Lung (tissue), 12 donors: ENCODE measurements around the gene EMC6. TPM values are rescaled to one million over a fixed set of nuclear protein-coding genes. Genes with fewer than 3 reads are reported as not detected.
"Not testable (repeated sequence)": the region's sequence is repeated elsewhere in the genome, so short reads cannot be mapped to it uniquely, and the experiment has no call there.

Experiments
- ATAC-seq: fragments of 200-7000 bp; cut with Tn5 transposase; one replicate; pipeline ENCODE4 v1.9.1; 2020; ENCODE audit warnings: moderate number of reproducible peaks; ENCODE audit not compliant: insufficient read depth, low FRiP score
- DNase-seq, 3 donors: peaks; one replicate each; pipeline ENCODE4 v3.0.0-alpha.2; 2013 to 2017
- H3K27ac ChIP-seq, 2 donors: one replicate each; pipeline ENCODE4 v1.5.1; 2013; ENCODE audit warnings: mild to moderate bottlenecking in 2 of 2, moderate library complexity in 2 of 2, control low read depth in 1 of 2, inconsistent platforms in 1 of 2, low read depth in 1 of 2, low read length in 1 of 2
- H3K27me3 ChIP-seq, 3 donors: one replicate each; pipeline ENCODE4 v1.5.1; 2013; ENCODE audit warnings: low read length in 2 of 3; ENCODE audit not compliant: control insufficient read depth in 3 of 3, insufficient read depth in 3 of 3
- H3K36me3 ChIP-seq, 4 donors: one replicate each; pipeline ENCODE4 v1.5.1; 2013; ENCODE audit warnings: low read length in 4 of 4, mild to moderate bottlenecking in 1 of 4, moderate library complexity in 1 of 4; ENCODE audit not compliant: control insufficient read depth in 4 of 4, insufficient read depth in 4 of 4
- H3K4me1 ChIP-seq, 5 donors: one replicate each; pipeline ENCODE4 v1.5.1; 2013; ENCODE audit warnings: low read length in 5 of 5, mild to moderate bottlenecking in 2 of 5, moderate library complexity in 1 of 5; ENCODE audit not compliant: control insufficient read depth in 5 of 5, insufficient read depth in 5 of 5
- H3K4me3 ChIP-seq: one replicate; pipeline ENCODE4 v1.5.1; 2013; ENCODE audit warnings: mild to moderate bottlenecking, control low read depth, moderate library complexity
- H3K9ac ChIP-seq, 2 donors: one replicate each; pipeline ENCODE4 v1.5.1; 2013; ENCODE audit warnings: low read length in 2 of 2, control low read depth in 1 of 2; ENCODE audit not compliant: insufficient read depth in 1 of 2
- H3K9me3 ChIP-seq, 4 donors: one replicate each; pipeline ENCODE4 v1.5.1; 2013; ENCODE audit warnings: low read length in 3 of 4, mild to moderate bottlenecking in 1 of 4, moderate library complexity in 1 of 4; ENCODE audit not compliant: control insufficient read depth in 4 of 4, insufficient read depth in 3 of 4
- CTCF ChIP-seq: IDR thresholded peaks from 2 replicates; pipeline ENCODE4 v1.5.1; 2012; ENCODE audit warnings: mild to moderate bottlenecking; ENCODE audit errors: control extremely low read depth, extremely low read depth
- WGBS, 2 donors: extraction: QIAGEN DNeasy Blood & Tissue Kit; methylation state at CpG; one replicate each; pipeline ENCODE4 v1.1.7; 2013; 5-methylcytosine and 5-hydroxymethylcytosine counted together
- polyA plus RNA-seq, 2 donors: library from polyadenylated mRNA; stranded (reverse); fragments of 200-250 nt; gene quantifications; one replicate each; pipeline ENCODE4 v1.2.1, GENCODE V29; 2013
- total RNA-seq, 2 donors: library from RNA; depleted of rRNA in 1 of 2; stranded (reverse); fragments of >200 nt in 1 of 2; gene quantifications; one replicate each; pipeline ENCODE4 v1.2.1, GENCODE V29; 2014 to 2021
- donor health status: control.
- donor health status: control.
- donor health status: Bipolar disorder and iron deficiency.
- donor health status: healthy.
- donor health status: DM: yes; HTN: yes; CAD: no.

Gene EMC6
- total and polyA plus RNA-seq, 4 donors, result 10.9 to 93.4 (median 62.5) TPM

DNA sequence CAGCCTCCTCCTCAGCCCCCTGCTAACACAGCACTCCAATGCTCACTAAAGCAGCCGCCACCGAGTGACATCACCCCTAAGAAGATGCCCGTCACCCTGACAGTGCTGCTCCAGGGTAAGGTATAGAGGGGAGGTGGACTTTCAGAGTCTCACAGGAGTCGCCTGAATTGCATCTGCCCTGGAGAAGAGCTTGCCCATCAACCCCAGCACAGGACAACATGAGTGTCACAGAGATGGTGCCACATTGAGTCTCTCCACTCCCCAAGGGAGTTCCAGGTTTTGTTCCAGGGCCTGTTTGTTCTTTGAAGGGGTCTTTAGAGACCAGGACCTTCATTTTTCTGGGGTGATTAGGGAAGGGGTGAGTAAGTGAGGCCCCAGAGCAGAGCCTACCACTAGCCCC is 29.5 kb downstream of the EMC6 start:
- H3K27me3 ChIP-seq, result peaks cover 0 to 50% (median 34%) of the 10 kb centered on the region in 3 donors
- DNase-seq, result no peak

GRCh38 chr17:3699951-3700350 is 31.3 kb downstream of the EMC6 start:
- H3K36me3 ChIP-seq, result no peaks in the 10 kb centered on the region
- H3K9ac ChIP-seq, result no peak overlapping the region
- peaks cover 0 to 7% (median 0%) of the 10 kb centered on the region in 5 donors for H3K4me1 ChIP-seq
- WGBS, 2 donors, result 92 to 94% methylated on average over 4 of the region's 4 CpGs
- ATAC-seq, result no peak
- no peak overlapping the region for H3K4me3 ChIP-seq
- DNase-seq, result no peak
- peaks cover 0 to 40% (median 22%) of the 10 kb centered on the region in 3 donors for H3K27me3 ChIP-seq
- peaks cover 0 to 12% (median 3%) of the 10 kb centered on the region in 4 donors for H3K9me3 ChIP-seq
- no peak overlapping the region for H3K27ac ChIP-seq
- no peak for TF ChIP-seq CTCF

More for the DNA sequence above, 29.5 kb downstream of the EMC6 start:
- Histone ChIP-seq H3K9ac (no peak overlapping the region), H3K27ac (no peak overlapping the region), H3K4me1 (peaks cover 0 to 7% (median 0%) of the 10 kb centered on the region in 5 donors), H3K36me3 (no peaks in the 10 kb centered on the region), H3K9me3 (peaks cover 0 to 12% (median 3%) of the 10 kb centered on the region in 4 donors), H3K4me3 (no peak overlapping the region)
- no peak for TF ChIP-seq CTCF
- ATAC-seq, result no peak
- 83 to 97% methylated on average over 4 of the region's 4 CpGs for whole genome bisulfite sequencing, 2 donors

DNA sequence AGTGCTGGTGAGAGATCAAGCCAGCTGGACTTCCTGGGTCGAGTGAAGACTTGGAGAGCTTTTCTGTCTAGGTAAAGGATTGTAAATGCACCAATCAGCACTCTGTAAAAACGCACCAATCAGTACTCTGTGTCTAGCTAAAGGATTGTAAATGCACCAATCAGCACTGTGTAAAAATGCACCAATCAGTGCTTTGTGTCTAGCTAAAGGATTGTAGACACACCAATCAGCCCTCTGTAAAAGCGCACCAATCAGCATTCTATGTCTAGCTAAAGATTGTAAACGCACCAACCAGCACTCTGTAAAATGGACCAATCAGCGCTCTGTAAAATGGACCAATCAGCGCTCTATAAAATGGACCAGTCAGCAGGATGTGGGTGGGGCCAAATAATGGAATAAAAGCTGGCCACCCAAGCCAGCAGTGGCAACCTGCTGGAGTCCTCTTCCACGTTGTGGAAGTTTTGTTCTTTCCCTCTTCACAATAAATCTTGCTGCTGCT is 33.5 kb downstream of the EMC6 start:
- ATAC-seq, H3K9ac ChIP-seq, H3K4me3 ChIP-seq, H3K4me1 ChIP-seq, H3K27ac ChIP-seq, DNase-seq, H3K36me3 ChIP-seq: not testable (repeated sequence)
- H3K27me3 ChIP-seq, result peaks cover 0 to 21% (median 10%) of the 10 kb centered on the region in 3 donors
- 87 to 95% methylated on average over 7 of the region's 7 CpGs for WGBS, 2 donors
- H3K9me3 ChIP-seq, result peaks cover 0 to 12% (median 3%) of the 10 kb centered on the region in 4 donors

GRCh38 chr17:3704931-3705717 is 36.5 kb downstream of the EMC6 start:
- no peak overlapping the region for H3K4me3 ChIP-seq
- H3K4me1 ChIP-seq, result peaks cover 0 to 7% (median 3%) of the 10 kb centered on the region in 5 donors
- no peak for TF ChIP-seq CTCF
- 85 to 93% methylated on average over 20 of the region's 20 CpGs for WGBS, 2 donors
- H3K9ac ChIP-seq, result no peak overlapping the region
- H3K9me3 ChIP-seq, result peaks cover 0 to 2% (median 0%) of the 10 kb centered on the region in 4 donors
- no peak overlapping the region for H3K27ac ChIP-seq
- ATAC-seq (no peak), DNase-seq (no peak)
- H3K36me3 ChIP-seq, result no peaks in the 10 kb centered on the region
- H3K27me3 ChIP-seq, result no peaks in the 10 kb centered on the region

- not testable (repeated sequence) for DNase-seq, H3K27me3 ChIP-seq, H3K9ac ChIP-seq, H3K27ac ChIP-seq, H3K4me1 ChIP-seq, H3K4me3 ChIP-seq, ATAC-seq, H3K36me3 ChIP-seq, H3K9me3 ChIP-seq
- 91 to 100% methylated on average over 1 of the region's 1 CpG for WGBS, 2 donors
These were observed 37.0 kb downstream of the EMC6 start for GRCh38 chr17:3705718-3705984.
